Thyroid gland (tissue), 4 donors: ENCODE measurements around the gene STEAP4. TPM values are rescaled to one million over a fixed set of nuclear protein-coding genes. Genes with fewer than 3 reads are reported as not detected.

Experiments used
- DNase-seq, 2 donors: peaks; one replicate each; pipeline ENCODE4 v3.0.0-alpha.2; 2019
- H3K27ac ChIP-seq, 3 donors: fragments of 200-600 bp; sonication (generic); 1 replicate in 2 of 3; 2 replicates in 1 of 3; pipeline ENCODE4 v1.5.1; 2016 to 2019; ENCODE audit warnings: mild to moderate bottlenecking in 1 of 3, moderate library complexity in 1 of 3
- H3K27me3 ChIP-seq: fragments of 200-600 bp; sonication (generic); one replicate; pipeline ENCODE4 v1.5.1; 2019
- H3K36me3 ChIP-seq, 2 donors: fragments of 200-600 bp; sonication (generic); one replicate each; pipeline ENCODE4 v1.5.1; 2016 to 2019
- H3K4me1 ChIP-seq, 2 donors: fragments of 200-600 bp; sonication (generic); one replicate each; pipeline ENCODE4 v1.5.1; 2017 to 2019
- H3K4me3 ChIP-seq, 3 donors: fragments of 200-600 bp; sonication (generic); replicated peaks in 1 of 3; 1 replicate in 2 of 3; 2 replicates in 1 of 3; pipeline ENCODE4 v1.5.1; 2016; ENCODE audit warnings: mild to moderate bottlenecking in 1 of 3
- H3K9me3 ChIP-seq: fragments of 200-600 bp; sonication (generic); one replicate; pipeline ENCODE4 v1.5.1; 2017
- POLR2A ChIP-seq, 2 donors: fragments of 450-650 bp; IDR thresholded peaks; one replicate each; pipeline ENCODE4 v1.6.1; 2017; ENCODE audit warnings: antibody characterized with exemption in 2 of 2, mild to moderate bottlenecking in 2 of 2, moderate library complexity in 1 of 2
- WGBS, 2 donors: methylation state at CpG; one replicate each; pipeline ENCODE4 v1.1.5; 2017; 5-methylcytosine and 5-hydroxymethylcytosine counted together
- intact Hi-C: fragments of 100-400 bp; cut with DNase I; formaldehyde crosslinking; loops from one replicate; pipeline ENCODE4 v1.15.1; 2023
- total RNA-seq, 4 donors: library from RNA; depleted of rRNA; stranded (reverse); fragments of >200 nt; gene quantifications; one replicate each; pipeline ENCODE4 v1.2.3, GENCODE V29; 2016
- TF ChIP-seq, protein P1 (sequence below), 6 experiments: fragments of 200-600 bp in 3 of 6; fragments of 450-650 bp in 3 of 6; sonication (generic) in 3 of 6; IDR thresholded peaks; one replicate each; pipeline ENCODE4 v1.5.1; 2016 to 2019; ENCODE audit warnings: antibody characterized with exemption in 6 of 6, mild to moderate bottlenecking in 2 of 6, inconsistent platforms in 1 of 6, moderate library complexity in 1 of 6

Gene STEAP4
- total RNA-seq, 4 donors from 2014 or later: 34.3 to 162 (median 61.8) TPM

- H3K27ac ChIP-seq: peak overlapping the region in 1 of 3 donors; percentile 43
- H3K4me1 ChIP-seq: peaks cover 4 to 17% of the 10 kb centered on the region in 2 donors
- no peak for DNase-seq
- 83 to 88% methylated on average over 2 of the region's 2 CpGs for WGBS, 2 donors
- no peaks in the 10 kb centered on the region for H3K9me3 ChIP-seq
- intact Hi-C loops: no loop called here
- H3K27me3 ChIP-seq: no peaks in the 10 kb centered on the region
- TF ChIP-seq, protein P1, sequence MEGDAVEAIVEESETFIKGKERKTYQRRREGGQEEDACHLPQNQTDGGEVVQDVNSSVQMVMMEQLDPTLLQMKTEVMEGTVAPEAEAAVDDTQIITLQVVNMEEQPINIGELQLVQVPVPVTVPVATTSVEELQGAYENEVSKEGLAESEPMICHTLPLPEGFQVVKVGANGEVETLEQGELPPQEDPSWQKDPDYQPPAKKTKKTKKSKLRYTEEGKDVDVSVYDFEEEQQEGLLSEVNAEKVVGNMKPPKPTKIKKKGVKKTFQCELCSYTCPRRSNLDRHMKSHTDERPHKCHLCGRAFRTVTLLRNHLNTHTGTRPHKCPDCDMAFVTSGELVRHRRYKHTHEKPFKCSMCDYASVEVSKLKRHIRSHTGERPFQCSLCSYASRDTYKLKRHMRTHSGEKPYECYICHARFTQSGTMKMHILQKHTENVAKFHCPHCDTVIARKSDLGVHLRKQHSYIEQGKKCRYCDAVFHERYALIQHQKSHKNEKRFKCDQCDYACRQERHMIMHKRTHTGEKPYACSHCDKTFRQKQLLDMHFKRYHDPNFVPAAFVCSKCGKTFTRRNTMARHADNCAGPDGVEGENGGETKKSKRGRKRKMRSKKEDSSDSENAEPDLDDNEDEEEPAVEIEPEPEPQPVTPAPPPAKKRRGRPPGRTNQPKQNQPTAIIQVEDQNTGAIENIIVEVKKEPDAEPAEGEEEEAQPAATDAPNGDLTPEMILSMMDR (IDR thresholded peaks at IDR 0.05): no peak
- TF ChIP-seq POLR2A (IDR thresholded peaks at IDR 0.05): no peak
- H3K4me3 ChIP-seq: no peak overlapping the region
- no peaks in the 10 kb centered on the region for H3K36me3 ChIP-seq
Measured at GRCh38 chr7:88346357-88346756, 39.7 kb upstream of the STEAP4 start.

GRCh38 chr7:88344956-88345832 is 38.5 kb upstream of the STEAP4 start:
- DNase-seq: peak; percentile 40 to 54
- intact Hi-C loops: no loop called here
- 27 to 30% methylated on average over 15 of the region's 15 CpGs for WGBS, 2 donors

GRCh38 chr7:88344271-88344670 is 37.6 kb upstream of the STEAP4 start:
- Histone ChIP-seq H3K4me1 (peaks cover 10 to 17% of the 10 kb centered on the region in 2 donors), H3K9me3 (no peaks in the 10 kb centered on the region), H3K4me3 (no peak overlapping the region), H3K27ac (no peak overlapping the region), H3K27me3 (no peaks in the 10 kb centered on the region), H3K36me3 (no peaks in the 10 kb centered on the region)
- intact Hi-C loops: no loop called here
- 91 to 92% methylated on average over 8 of the region's 8 CpGs for WGBS, 2 donors
- TF ChIP-seq, protein P1 (IDR thresholded peaks at IDR 0.05): no peak
- TF ChIP-seq POLR2A (IDR thresholded peaks at IDR 0.05): no peak
- no peak for DNase-seq

More at GRCh38 chr7:88344956-88345832, 38.5 kb upstream of the STEAP4 start:
- H3K4me3 ChIP-seq: no peak overlapping the region
- no peak overlapping the region for H3K27ac ChIP-seq
- TF ChIP-seq, protein P1 (IDR thresholded peaks at IDR 0.05): peak in 4 of 6 experiments; percentile 8 to 55 (median 38)
- TF ChIP-seq POLR2A (IDR thresholded peaks at IDR 0.05): no peak
- H3K4me1 ChIP-seq: peaks cover 4 to 17% of the 10 kb centered on the region in 2 donors
- H3K27me3 ChIP-seq: no peaks in the 10 kb centered on the region
- no peaks in the 10 kb centered on the region for H3K36me3 ChIP-seq
- H3K9me3 ChIP-seq: no peaks in the 10 kb centered on the region

DNA sequence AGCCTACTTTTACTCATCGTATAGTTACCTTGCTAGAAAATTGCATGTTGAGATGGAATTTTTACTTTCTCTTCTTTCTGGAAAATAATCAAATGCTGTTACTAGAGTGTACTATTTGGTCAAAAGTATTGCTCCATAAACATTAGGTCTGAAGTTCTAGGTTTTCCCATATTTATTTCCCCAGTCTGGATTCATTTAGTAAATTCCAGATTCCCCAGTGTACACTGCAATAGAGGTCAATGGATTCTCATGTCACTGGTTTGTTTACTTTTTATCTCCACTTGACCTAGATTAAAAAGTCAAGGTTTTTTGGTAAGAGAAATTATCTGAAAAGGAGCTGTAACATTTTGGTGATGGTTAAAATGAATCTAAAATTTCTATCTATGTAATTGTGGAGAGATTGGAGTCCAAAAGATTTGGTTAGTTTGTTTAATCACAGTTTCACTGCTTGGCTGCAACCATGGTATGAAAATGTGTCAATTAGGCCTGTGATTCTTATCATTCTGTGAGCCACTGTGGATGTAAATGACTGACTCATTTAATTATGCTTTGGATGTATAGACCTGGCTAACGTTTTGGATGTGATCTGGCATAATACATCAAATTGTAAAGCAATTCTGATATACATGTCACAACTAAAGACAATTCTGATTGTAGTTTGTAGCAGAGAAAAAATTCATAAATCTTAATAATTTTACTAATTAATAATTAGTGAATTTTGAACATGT is 32.7 kb upstream of the STEAP4 start:
- intact Hi-C loops: no loop called here
- H3K27ac ChIP-seq: peak overlapping the region; percentile 3 to 85 (median 51)

More for the DNA sequence above, 32.7 kb upstream of the STEAP4 start:
- Histone ChIP-seq H3K27me3 (no peaks in the 10 kb centered on the region), H3K4me3 (no peak overlapping the region), H3K9me3 (no peaks in the 10 kb centered on the region), H3K4me1 (peaks cover 8 to 14% of the 10 kb centered on the region in 2 donors), H3K36me3 (no peaks in the 10 kb centered on the region)
- no peak for TF ChIP-seq POLR2A (IDR thresholded peaks at IDR 0.05)
- TF ChIP-seq, protein P1 (IDR thresholded peaks at IDR 0.05): no peak
- 47 to 50% methylated on average over 2 of the region's 2 CpGs for WGBS, 2 donors
- DNase-seq: no peak
